Esophagus squamous epithelium (tissue), 5 donors: ENCODE results near the gene SRGAP3. TPM values are rescaled to one million over a fixed set of nuclear protein-coding genes. Genes with fewer than 3 reads are reported as not detected.

Experiments used
- DNase-seq: peaks from one replicate; lab custom pipeline; 2025; lab: John Stamatoyannopoulos, UW
- H3K27ac ChIP-seq, 4 donors: fragments of 200-600 bp; sonication (generic); one replicate each; pipeline ENCODE4 v1.5.1; 2016 to 2019; ENCODE audit warnings: mild to moderate bottlenecking in 1 of 4
- H3K27me3 ChIP-seq, 4 donors: fragments of 200-600 bp; sonication (generic); 1 replicate in 3 of 4; 2 replicates in 1 of 4; pipeline versions ENCODE4 v1.5.1 to v1.6.0; 2017 to 2021; ENCODE audit warnings: antibody characterized with exemption in 1 of 4
- H3K36me3 ChIP-seq, 3 donors: fragments of 200-600 bp; sonication (generic); one replicate each; pipeline ENCODE4 v1.5.1; 2016 to 2019
- H3K4me1 ChIP-seq, 3 donors: fragments of 200-600 bp; sonication (generic); one replicate each; pipeline ENCODE4 v1.5.1; 2017 to 2019
- H3K4me3 ChIP-seq, 4 donors: fragments of 200-600 bp; sonication (generic); 1 replicate in 3 of 4; 2 replicates in 1 of 4; pipeline ENCODE4 v1.5.1; 2016 to 2019; ENCODE audit warnings: mild to moderate bottlenecking in 2 of 4, moderate library complexity in 1 of 4
- H3K9me3 ChIP-seq, 3 donors: fragments of 200-600 bp; sonication (generic); one replicate each; pipeline ENCODE4 v1.5.1; 2016 to 2019
- CTCF ChIP-seq, 6 experiments: fragments of 450-650 bp in 4 of 6; fragments of 200-600 bp in 2 of 6; sonication (generic) in 2 of 6; IDR thresholded peaks; one replicate each; pipeline ENCODE4 v1.5.1; 2016 to 2019; ENCODE audit warnings: antibody characterized with exemption in 6 of 6, mild to moderate bottlenecking in 4 of 6, moderate library complexity in 4 of 6
- POLR2A ChIP-seq, 4 donors: fragments of 450-650 bp; IDR thresholded peaks; one replicate each; pipeline ENCODE4 v1.6.1; 2017; ENCODE audit warnings: antibody characterized with exemption in 4 of 4, mild to moderate bottlenecking in 4 of 4, moderate library complexity in 3 of 4
- WGBS, 2 donors: methylation state at CpG; one replicate each; pipeline ENCODE4 v1.1.5; 2018; 5-methylcytosine and 5-hydroxymethylcytosine counted together
- intact Hi-C: fragments of 100-400 bp; cut with DNase I; formaldehyde crosslinking; loops from one replicate; pipeline ENCODE4 v1.15.0; 2022
- total RNA-seq, 4 donors: library from RNA; depleted of rRNA; stranded (reverse); fragments of >200 nt; gene quantifications; one replicate each; pipeline ENCODE4 v1.1.0, GENCODE V29; 2016
- donor health status: DM: yes; HTN: yes; CAD: no.

The SRGAP3 gene
- total RNA-seq, 4 donors from 2014 or later = 4.0 to 15.8 (median 6.6) TPM

- H3K27ac ChIP-seq = no peak overlapping the region
- H3K27me3 ChIP-seq = peaks cover 0 to 57% (median 0%) of the 10 kb centered on the region in 4 donors
- intact Hi-C loops = no loop called here
- whole genome bisulfite sequencing, 2 donors = 61 to 90% methylated on average over 6 of the region's 6 CpGs
- no peak for DNase-seq
- no peak overlapping the region for H3K4me3 ChIP-seq
- H3K36me3 ChIP-seq = no peaks in the 10 kb centered on the region
- TF ChIP-seq POLR2A (IDR thresholded peaks at IDR 0.05) (no peak), CTCF (IDR thresholded peaks at IDR 0.05) (no peak)
- no peaks in the 10 kb centered on the region for H3K4me1 ChIP-seq
- H3K9me3 ChIP-seq = peaks cover 0 to 12% (median 0%) of the 10 kb centered on the region in 3 donors
Measured at GRCh38 chr3:8976540-8977182, 272.8 kb downstream of the SRGAP3 start.

- WGBS, 2 donors = 71 to 73% methylated on average over 7 to 8 of the region's 11 CpGs
- Histone ChIP-seq H3K27ac (no peak overlapping the region), H3K36me3 (no peaks in the 10 kb centered on the region), H3K4me1 (peaks cover 0 to 5% (median 0%) of the 10 kb centered on the region in 3 donors), H3K4me3 (no peak overlapping the region), H3K9me3 (peaks cover 0 to 12% (median 0%) of the 10 kb centered on the region in 3 donors), H3K27me3 (peaks cover 0 to 59% (median 0%) of the 10 kb centered on the region in 4 donors)
- no peak for DNase-seq
- TF ChIP-seq POLR2A (IDR thresholded peaks at IDR 0.05) (no peak), CTCF (IDR thresholded peaks at IDR 0.05) (no peak)
- intact Hi-C loops = no loop called here
Measured at GRCh38 chr3:8975081-8976020, 274.1 kb downstream of the SRGAP3 start.

- 79 to 90% methylated on average over 2 of the region's 2 CpGs for WGBS, 2 donors
- intact Hi-C loops = no loop called here
Measured at GRCh38 chr3:8974458-8974857, 275.0 kb downstream of the SRGAP3 start.

GRCh38 chr3:8972639-8973038, 276.8 kb downstream of the SRGAP3 start:
- 84 to 89% methylated on average over 2 of the region's 2 CpGs for WGBS, 2 donors
- H3K4me3 ChIP-seq = no peak overlapping the region
- intact Hi-C loops = no loop called here
- no peak for DNase-seq
- H3K36me3 ChIP-seq = no peaks in the 10 kb centered on the region
- no peaks in the 10 kb centered on the region for H3K9me3 ChIP-seq
- no peak overlapping the region for H3K27ac ChIP-seq
- TF ChIP-seq POLR2A (IDR thresholded peaks at IDR 0.05) (no peak), CTCF (IDR thresholded peaks at IDR 0.05) (no peak)
- H3K27me3 ChIP-seq = peaks cover 0 to 58% (median 0%) of the 10 kb centered on the region in 4 donors
- H3K4me1 ChIP-seq = peaks cover 0 to 5% (median 0%) of the 10 kb centered on the region in 3 donors

More at GRCh38 chr3:8974458-8974857, 275.0 kb downstream of the SRGAP3 start:
- Histone ChIP-seq H3K27ac (no peak overlapping the region), H3K36me3 (no peaks in the 10 kb centered on the region), H3K4me3 (no peak overlapping the region), H3K9me3 (peaks cover 0 to 12% (median 0%) of the 10 kb centered on the region in 3 donors), H3K27me3 (peaks cover 0 to 61% (median 0%) of the 10 kb centered on the region in 4 donors), H3K4me1 (peaks cover 0 to 5% (median 0%) of the 10 kb centered on the region in 3 donors)
- no peak for DNase-seq
- TF ChIP-seq CTCF (IDR thresholded peaks at IDR 0.05) = no peak
- no peak for TF ChIP-seq POLR2A (IDR thresholded peaks at IDR 0.05)
